ENCODE results near the gene MAST4.

MAST4 gene

DNA sequence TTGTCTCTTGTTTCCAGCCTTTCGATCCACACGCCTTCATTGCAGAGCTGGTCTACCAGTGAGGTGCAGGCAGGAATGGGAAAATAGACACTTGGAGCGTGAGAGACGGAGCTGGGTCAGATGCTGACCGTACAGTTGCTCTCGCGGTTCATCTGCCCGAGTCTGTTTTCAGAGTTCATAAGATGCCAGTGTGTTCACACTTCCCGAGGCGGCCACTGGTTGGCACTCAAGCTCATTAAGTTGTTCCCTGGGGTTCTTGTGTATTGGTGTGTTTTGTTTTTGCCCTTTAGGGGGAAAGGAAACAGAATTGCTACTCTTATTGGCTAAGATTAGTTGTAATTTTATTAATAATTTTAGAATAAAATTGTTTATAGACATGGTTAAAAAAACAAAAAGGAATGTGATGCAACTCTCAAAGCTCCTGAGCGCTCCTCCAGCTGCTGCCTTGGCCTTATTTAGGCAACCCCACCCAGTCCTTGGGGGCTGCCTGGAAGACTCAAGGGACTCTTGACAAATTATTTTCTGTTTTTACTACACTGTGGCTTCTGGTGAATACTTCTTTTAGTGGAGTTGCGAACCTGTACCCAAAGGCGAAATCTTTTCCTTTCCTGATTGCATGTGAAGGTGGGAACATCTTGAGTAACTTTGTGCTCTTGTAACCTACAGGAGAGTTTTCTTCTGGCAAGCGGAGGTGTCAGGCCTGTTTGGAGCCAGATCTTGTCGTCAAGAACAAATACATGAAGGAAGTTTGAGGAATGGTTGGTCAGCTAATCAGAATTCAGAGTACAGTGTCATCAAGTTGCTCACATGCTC is 146.1 kb downstream of the MAST4 start:
- DNase-seq (ENCODE audit: low read depth in 1 of 2, low spot score in 1 of 2), result no peak

DNA sequence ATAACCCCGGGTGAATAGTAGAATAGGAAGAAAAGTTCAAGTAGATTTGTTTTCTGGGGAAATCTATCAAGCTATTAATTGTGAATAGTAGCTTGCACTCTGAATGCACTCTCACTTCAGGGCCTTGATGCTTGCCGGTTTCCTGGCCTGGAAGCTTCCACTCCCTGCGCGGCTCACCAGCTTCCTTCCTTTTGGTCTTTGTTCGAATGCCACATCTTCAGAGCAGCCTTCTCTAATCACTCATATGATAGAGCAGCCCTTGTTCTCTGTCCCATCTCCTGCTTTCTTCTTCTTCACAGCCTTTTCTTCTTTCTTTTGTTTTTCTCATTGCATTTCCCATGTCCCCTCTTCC is 146.7 kb downstream of the MAST4 start:
- TF ChIP-seq, protein P1, sequence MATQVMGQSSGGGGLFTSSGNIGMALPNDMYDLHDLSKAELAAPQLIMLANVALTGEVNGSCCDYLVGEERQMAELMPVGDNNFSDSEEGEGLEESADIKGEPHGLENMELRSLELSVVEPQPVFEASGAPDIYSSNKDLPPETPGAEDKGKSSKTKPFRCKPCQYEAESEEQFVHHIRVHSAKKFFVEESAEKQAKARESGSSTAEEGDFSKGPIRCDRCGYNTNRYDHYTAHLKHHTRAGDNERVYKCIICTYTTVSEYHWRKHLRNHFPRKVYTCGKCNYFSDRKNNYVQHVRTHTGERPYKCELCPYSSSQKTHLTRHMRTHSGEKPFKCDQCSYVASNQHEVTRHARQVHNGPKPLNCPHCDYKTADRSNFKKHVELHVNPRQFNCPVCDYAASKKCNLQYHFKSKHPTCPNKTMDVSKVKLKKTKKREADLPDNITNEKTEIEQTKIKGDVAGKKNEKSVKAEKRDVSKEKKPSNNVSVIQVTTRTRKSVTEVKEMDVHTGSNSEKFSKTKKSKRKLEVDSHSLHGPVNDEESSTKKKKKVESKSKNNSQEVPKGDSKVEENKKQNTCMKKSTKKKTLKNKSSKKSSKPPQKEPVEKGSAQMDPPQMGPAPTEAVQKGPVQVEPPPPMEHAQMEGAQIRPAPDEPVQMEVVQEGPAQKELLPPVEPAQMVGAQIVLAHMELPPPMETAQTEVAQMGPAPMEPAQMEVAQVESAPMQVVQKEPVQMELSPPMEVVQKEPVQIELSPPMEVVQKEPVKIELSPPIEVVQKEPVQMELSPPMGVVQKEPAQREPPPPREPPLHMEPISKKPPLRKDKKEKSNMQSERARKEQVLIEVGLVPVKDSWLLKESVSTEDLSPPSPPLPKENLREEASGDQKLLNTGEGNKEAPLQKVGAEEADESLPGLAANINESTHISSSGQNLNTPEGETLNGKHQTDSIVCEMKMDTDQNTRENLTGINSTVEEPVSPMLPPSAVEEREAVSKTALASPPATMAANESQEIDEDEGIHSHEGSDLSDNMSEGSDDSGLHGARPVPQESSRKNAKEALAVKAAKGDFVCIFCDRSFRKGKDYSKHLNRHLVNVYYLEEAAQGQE (IDR thresholded peaks at IDR 0.05; ENCODE audit: insufficient replicate concordance, low read depth), result no peak
- TF ChIP-seq POLR2AphosphoS5 (IDR thresholded peaks at IDR 0.05; ENCODE audit: low read depth), result no peak
- TF ChIP-seq, protein P2, sequence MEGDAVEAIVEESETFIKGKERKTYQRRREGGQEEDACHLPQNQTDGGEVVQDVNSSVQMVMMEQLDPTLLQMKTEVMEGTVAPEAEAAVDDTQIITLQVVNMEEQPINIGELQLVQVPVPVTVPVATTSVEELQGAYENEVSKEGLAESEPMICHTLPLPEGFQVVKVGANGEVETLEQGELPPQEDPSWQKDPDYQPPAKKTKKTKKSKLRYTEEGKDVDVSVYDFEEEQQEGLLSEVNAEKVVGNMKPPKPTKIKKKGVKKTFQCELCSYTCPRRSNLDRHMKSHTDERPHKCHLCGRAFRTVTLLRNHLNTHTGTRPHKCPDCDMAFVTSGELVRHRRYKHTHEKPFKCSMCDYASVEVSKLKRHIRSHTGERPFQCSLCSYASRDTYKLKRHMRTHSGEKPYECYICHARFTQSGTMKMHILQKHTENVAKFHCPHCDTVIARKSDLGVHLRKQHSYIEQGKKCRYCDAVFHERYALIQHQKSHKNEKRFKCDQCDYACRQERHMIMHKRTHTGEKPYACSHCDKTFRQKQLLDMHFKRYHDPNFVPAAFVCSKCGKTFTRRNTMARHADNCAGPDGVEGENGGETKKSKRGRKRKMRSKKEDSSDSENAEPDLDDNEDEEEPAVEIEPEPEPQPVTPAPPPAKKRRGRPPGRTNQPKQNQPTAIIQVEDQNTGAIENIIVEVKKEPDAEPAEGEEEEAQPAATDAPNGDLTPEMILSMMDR (IDR thresholded peaks at IDR 0.05; ENCODE audit: insufficient read depth, low read length), result no peak
- no peak for TF ChIP-seq GABPA (IDR thresholded peaks at IDR 0.05; ENCODE audit: low read depth)
- TF ChIP-seq SPI1 (IDR thresholded peaks at IDR 0.05; ENCODE audit: borderline replicate concordance, low read depth), result no peak
- H3K4me3 ChIP-seq (replicated peaks; ENCODE audit: insufficient read depth, low read length), result no peak overlapping the region
- H3K27me3 ChIP-seq (ENCODE audit: insufficient read depth, poor library complexity, severe bottlenecking), result no peaks in the 10 kb centered on the region
- H3K27ac ChIP-seq (replicated peaks), result no peak overlapping the region
- DNase-seq (ENCODE audit: low read depth in 1 of 2, low spot score in 1 of 2), result no peak

More for the DNA sequence above, 146.1 kb downstream of the MAST4 start:
- H3K27ac ChIP-seq (replicated peaks), result no peak overlapping the region
- H3K4me3 ChIP-seq (replicated peaks; ENCODE audit: insufficient read depth, low read length), result no peak overlapping the region
- TF ChIP-seq, protein P1 (IDR thresholded peaks at IDR 0.05; ENCODE audit: insufficient replicate concordance, low read depth), result no peak
- TF ChIP-seq SPI1 (IDR thresholded peaks at IDR 0.05; ENCODE audit: borderline replicate concordance, low read depth) (no peak), GABPA (IDR thresholded peaks at IDR 0.05; ENCODE audit: low read depth) (no peak), POLR2AphosphoS5 (IDR thresholded peaks at IDR 0.05; ENCODE audit: low read depth) (no peak)
- TF ChIP-seq, protein P2 (IDR thresholded peaks at IDR 0.05; ENCODE audit: insufficient read depth, low read length), result no peak
- no peaks in the 10 kb centered on the region for H3K27me3 ChIP-seq (ENCODE audit: insufficient read depth, poor library complexity, severe bottlenecking)

DNA sequence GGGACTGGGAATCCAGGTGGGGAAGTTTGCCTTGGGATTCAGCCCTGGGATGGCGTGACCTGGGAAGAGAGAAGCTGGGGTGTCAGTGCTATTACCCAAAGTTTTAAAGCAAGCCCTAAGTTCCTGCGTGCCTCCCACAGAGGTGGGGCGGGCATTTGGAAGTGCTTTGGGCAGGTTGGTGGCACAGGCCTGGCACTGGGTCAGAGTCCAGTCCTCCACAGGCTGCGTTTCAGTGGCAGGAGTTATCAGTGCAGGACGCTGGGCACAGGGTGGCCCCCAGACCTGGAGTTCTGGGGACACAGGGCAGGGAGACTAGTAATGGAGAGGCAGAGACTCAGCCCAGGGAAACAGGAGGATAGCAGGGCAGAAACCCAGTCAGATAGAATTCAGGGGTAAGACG is 147.2 kb downstream of the MAST4 start:
- Histone ChIP-seq H3K27ac (replicated peaks) (no peak overlapping the region), H3K27me3 (ENCODE audit: insufficient read depth, poor library complexity, severe bottlenecking) (no peaks in the 10 kb centered on the region), H3K4me3 (replicated peaks; ENCODE audit: insufficient read depth, low read length) (no peak overlapping the region)
- TF ChIP-seq SPI1 (IDR thresholded peaks at IDR 0.05; ENCODE audit: borderline replicate concordance, low read depth), result no peak
- TF ChIP-seq, protein P2 (IDR thresholded peaks at IDR 0.05; ENCODE audit: insufficient read depth, low read length), result no peak
- DNase-seq (ENCODE audit: low read depth in 1 of 2, low spot score in 1 of 2), result no peak

DNA sequence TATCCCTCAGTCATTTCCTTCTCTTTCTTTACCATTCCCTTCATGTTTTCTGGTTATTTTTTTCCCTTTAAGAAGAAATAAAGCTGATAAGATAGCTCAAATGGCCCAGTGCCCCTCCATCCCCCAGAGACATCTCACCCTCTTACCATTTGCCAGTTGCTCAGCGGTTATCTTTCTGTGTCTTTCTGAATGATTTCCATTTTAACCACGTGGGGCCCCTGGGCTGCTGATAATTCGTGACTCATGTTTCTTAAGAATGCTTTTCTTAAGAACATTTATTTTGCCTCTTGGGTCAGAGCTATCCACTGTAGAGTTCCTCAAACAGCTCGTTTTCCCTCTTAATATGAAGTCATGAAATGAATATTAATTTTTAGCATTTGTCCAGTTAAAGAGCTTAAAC is 147.8 kb downstream of the MAST4 start:
- DNase-seq (ENCODE audit: low read depth in 1 of 2, low spot score in 1 of 2), result no peak
- no peak overlapping the region for H3K4me3 ChIP-seq (replicated peaks; ENCODE audit: insufficient read depth, low read length)
- H3K27ac ChIP-seq (replicated peaks), result no peak overlapping the region
- TF ChIP-seq POLR2AphosphoS5 (IDR thresholded peaks at IDR 0.05; ENCODE audit: low read depth), result no peak
- no peak for TF ChIP-seq GABPA (IDR thresholded peaks at IDR 0.05; ENCODE audit: low read depth)
- TF ChIP-seq, protein P1 (IDR thresholded peaks at IDR 0.05; ENCODE audit: insufficient replicate concordance, low read depth), result no peak
- H3K27me3 ChIP-seq (ENCODE audit: insufficient read depth, poor library complexity, severe bottlenecking), result no peaks in the 10 kb centered on the region
